Central memory CD4-positive, alpha-beta T cell (primary cell): ENCODE data around the gene TRAT1.

Source experiments
- DNase-seq: peaks from one replicate; pipeline ENCODE4 v3.0.0; 2022

The TRAT1 gene

DNA sequence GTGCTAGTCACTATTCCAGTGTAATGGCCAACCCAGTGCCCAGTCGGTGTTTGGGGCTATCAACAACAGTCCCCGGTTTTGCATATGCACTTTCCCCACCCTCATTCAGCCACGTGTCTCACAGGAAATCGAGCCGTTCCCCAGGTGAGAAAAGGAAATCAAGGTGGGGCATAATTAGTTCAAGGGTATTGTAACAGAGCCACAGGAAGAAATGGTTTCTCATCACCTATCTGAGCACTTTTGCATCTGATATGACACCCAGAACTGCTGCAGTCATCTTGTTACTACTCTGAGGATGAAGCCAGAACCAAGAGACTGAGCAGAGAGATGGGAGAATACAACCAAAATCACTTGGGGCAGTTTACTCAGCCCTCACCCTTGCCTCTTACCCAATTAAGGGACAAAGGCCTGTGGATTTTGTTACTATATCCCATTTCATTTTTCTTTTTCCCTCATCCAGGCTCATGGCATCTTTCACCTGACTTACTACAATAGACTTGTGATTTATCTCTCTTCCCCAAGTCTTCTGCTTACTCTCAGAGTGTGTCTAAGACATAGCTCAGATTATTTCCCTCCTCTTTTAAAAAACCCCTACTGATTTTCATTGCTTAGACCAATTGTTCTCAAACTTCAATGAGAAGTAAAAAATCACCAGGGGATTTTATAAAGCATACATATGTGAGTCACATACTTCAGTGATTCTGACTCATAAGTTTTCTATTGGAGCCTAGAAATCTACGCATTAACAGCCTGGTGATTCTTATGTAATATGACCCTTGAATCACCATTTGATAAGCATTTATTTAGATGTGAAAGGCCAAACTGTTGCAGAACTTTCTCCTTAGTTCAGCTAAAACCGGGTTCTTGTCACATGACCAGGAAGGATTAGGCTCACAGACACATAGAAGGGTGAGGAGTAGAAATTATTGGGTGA lies 40.5 kb downstream of the TRAT1 start:
- peak; percentile 21 for DNase-seq

DNA sequence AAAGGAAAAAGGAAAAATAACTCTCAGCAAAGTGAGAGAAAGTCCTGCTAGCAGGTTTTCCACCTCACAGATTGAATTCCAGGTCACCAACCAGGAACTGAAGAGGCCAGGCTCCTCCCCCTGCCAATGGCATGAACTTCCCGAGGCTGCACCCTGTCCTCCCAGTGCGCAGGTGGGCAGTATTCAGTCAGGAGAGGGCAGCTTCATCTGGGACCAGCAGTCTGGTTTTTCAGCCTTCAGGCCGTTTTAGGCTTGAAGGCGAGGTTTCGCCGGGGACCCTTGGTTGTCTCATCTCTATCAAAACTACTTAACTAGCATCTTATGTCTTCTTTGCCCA lies 41.2 kb downstream of the TRAT1 start:
- no peak for DNase-seq

DNA sequence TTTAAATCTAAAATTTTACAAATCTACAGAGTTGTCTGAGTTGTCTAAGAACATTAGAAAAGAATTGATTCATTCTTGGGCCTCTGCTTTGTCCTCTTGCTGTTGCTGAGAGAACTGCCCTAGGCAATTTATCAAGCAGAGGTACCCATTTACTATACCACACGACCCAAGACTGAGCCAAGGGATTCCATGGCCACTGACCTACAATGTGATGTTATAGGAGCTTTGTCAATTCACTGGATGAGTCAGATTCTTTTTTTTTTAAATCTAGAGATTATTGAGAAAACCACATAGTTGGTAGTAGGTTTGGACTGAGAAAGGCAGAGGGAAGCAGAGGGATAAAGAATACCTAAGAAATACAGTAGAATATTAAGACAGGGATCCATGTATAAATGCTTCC lies 55.3 kb downstream of the TRAT1 start:
- no peak for DNase-seq

DNA sequence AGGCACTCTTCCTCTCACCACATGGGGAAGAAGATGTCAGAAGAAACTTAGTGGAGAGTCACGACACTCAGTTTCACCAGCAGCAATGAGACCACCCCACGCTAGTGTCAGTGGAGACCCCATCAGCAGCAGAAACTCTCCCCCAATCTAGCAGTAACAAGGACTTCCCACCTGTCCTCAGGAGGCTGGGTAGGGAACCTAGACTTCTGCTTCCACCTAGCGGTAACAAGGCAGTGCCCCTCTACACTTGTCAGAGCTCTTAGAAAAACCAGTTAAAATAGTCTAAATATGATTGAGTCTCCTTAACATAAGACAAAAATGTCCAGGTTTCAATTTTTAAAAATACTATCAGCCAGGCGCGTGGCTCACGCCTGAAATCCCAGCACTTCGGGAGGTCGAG lies 57.3 kb downstream of the TRAT1 start:
- DNase-seq: no peak

DNA sequence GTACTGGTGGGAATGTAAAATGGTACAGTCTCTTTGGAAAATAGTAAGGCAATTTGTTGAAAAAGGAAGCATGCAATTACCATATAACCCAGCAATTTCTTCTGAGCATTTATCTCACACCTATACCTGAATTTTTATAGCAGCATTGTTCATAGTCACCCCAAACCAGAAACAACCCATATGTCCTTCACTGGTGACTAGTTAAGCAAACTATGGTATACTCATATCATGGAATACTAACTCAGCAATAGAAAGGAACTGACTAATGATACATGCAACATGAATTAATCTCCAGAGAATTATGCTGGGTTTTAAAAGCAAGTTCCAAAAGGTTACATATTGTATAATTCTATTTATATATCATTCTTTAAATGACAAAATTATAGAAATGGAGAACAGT lies 60.2 kb downstream of the TRAT1 start:
- DNase-seq: no peak

DNA sequence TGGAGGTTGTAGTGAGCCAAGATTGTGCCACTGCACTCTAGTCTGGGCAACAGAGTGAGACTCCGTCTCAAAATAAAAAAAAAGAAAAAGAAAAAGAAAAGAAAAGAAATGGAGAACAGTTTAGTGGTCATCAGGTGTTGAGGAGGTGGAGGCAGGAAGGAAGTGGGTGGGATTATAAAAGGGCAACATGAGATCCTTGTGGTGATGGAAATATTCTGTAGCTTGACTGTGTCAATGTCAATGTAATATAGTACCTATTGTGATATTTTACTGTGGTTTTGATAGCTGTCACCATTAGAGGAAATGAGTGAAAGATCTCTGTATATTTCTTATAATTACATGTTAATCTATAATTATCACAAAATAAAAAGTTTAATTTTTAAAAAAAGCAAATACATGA lies 60.8 kb downstream of the TRAT1 start:
- DNase-seq: no peak

DNA sequence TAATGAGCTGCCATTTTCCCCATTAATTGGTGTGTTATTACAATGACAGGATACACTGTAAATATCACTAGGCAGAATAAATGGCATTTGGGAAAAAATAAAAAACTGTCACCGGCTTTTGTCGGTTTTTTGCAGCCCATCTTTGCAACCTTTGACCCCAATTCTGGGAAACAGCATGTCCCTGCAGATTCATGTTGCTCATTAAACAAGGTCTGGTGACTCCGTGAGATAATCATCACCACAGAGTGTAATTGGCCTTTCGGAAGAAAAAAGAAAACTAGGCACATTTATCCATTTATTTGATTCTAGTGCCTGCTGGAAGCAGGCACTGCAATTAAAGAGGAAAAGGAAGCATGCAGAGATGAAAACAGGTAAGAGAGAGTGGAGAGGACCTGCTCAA lies 64.5 kb downstream of the TRAT1 start:
- DNase-seq: no peak

DNA sequence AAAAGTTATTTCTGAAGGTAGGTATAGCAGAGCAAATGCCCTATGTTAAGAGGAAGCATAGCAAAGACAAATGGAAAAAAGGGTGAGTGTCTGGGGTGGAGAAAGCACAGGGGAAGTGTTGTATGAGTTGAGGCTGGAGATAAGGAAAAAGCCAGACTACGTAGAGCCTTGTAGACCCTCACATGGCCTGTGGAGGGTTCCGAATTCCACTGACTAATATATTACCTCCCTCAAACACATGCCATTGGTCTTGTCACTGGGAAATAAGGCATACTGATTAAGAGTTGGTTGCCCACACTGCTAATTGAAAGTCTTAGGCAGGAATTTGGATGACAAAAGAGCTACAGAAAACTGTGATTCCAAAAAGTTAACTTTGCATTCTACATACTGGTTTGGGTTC lies 65.2 kb downstream of the TRAT1 start:
- DNase-seq: no peak

DNA sequence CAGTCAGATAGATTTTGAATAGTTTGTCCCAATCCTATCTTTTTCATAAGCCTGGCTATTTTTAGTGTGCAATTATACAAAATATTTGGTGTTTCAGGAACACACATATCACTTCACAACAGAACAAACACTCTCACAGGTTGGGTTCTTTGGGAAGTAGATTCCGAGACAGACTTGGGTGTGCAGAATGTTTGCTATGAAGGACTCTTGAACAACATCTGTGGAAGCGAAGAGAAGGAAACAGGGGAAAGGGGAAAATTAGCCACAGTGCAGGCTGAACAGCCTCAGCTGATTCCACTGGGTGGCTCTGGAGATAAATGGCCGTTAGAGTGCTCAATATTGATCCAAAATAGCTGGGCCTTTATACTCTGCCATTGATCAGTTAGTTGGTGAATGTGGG lies 69.2 kb downstream of the TRAT1 start:
- no peak for DNase-seq

DNA sequence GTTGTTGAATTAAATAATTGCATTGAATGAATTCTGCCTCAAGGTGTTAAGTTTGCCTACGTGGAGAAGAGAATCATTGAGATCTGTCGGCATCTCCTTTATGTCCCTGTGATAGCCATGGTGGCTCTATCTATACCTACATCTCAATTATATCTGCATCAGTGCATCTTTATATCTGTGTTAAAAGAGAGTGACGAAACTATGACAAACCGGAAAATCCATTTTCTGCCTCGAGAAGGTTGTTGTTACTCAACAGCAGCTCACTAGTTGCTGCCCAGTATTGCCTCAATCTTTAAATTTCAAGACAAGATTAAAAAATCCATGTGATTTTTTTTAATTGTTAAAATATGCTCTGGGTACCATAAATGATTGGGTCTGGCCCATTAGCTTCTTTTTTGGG lies 72.4 kb downstream of the TRAT1 start:
- no peak for DNase-seq

DNA sequence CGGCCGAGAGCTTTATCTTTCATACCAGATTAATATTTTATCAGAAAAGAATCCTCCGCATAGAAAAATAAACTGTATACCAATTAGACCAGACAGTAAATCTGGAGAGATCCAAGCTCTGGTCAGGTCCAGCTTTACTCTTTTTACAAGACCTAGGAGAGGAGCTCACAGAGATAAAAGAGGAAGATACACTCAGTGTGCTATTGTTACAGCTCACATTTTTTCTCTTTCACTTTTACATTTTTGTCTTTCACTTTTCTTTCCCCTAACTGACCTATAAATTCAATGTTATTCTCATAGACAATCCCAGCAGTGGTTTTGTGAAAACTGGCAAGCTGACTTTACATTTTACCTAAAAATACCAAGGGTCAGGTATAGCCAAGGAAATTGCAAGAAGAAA lies 75.3 kb downstream of the TRAT1 start:
- DNase-seq: no peak

DNA sequence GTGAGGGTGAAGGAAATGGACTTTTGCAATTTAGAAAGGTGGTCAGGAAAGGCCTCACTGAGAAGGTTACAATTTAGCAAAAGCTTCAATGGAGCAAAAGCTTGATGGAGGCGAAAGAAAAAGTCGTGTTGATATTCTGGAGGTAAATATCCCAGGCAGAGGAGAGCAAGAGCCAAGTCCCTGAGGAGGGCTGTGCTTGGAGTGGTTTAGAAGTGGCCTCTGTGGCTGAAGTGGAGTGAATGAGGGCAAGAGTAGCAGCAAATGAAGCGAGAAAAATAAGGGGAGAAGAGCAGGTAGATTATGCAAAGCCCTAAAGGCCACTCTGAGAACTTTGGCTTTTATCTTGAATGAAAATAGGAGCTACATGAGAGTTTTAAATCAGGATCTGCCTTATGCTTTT lies 76.9 kb downstream of the TRAT1 start:
- no peak for DNase-seq
